ENCODE data around the gene GJC2. TPM values are rescaled to one million over a fixed set of nuclear protein-coding genes. Genes with fewer than 3 reads are reported as not detected.

Gene GJC2
- total RNA-seq, 4 donors from 2014 or later = 5.1 to 9.0 (median 7.0) TPM

- Histone ChIP-seq H3K4me1 (peaks cover 0 to 15% (median 0%) of the 10 kb centered on the region in 3 donors), H3K27ac (no peak overlapping the region), H3K9me3 (no peaks in the 10 kb centered on the region), H3K4me3 (no peak overlapping the region), H3K36me3 (no peaks in the 10 kb centered on the region), H3K27me3 (peaks cover 19% of the 10 kb centered on the region)
- WGBS, 2 donors (ENCODE audit: low coverage in 1 of 2) = 66 to 80% methylated on average over 3 to 9 of the region's 12 CpGs
- TF ChIP-seq POLR2A (IDR thresholded peaks at IDR 0.05) (no peak), POLR2AphosphoS5 (IDR thresholded peaks at IDR 0.05) (no peak), EP300 (IDR thresholded peaks at IDR 0.05) (no peak), CTCF (IDR thresholded peaks at IDR 0.05) (no peak)
- ATAC-seq = no peak
These were observed 15.1 kb upstream of the GJC2 start for GRCh38 chr1:228134591-228134990.

GRCh38 chr1:228136901-228137300, 12.8 kb upstream of the GJC2 start:
- WGBS, 2 donors (ENCODE audit: low coverage in 1 of 2) = 50 to 57% methylated on average over 1 of the region's 1 CpG
- no peak for TF ChIP-seq CTCF (IDR thresholded peaks at IDR 0.05)
- TF ChIP-seq EP300 (IDR thresholded peaks at IDR 0.05) = no peak
- TF ChIP-seq POLR2AphosphoS5 (IDR thresholded peaks at IDR 0.05) = no peak
- no peak for TF ChIP-seq POLR2A (IDR thresholded peaks at IDR 0.05)
- no peak for ATAC-seq
- Histone ChIP-seq H3K36me3 (peaks cover 0 to 6% of the 10 kb centered on the region in 2 donors), H3K27me3 (peaks cover 11% of the 10 kb centered on the region), H3K4me3 (no peak overlapping the region), H3K9me3 (no peaks in the 10 kb centered on the region), H3K27ac (no peak overlapping the region), H3K4me1 (peaks cover 2 to 22% (median 11%) of the 10 kb centered on the region in 3 donors)

GRCh38 chr1:228139406-228139930, 10.3 kb upstream of the GJC2 start:
- Histone ChIP-seq H3K36me3 (peaks cover 0 to 10% of the 10 kb centered on the region in 2 donors), H3K9me3 (no peaks in the 10 kb centered on the region), H3K4me1 (peaks cover 6 to 48% (median 31%) of the 10 kb centered on the region in 3 donors), H3K27ac (peak overlapping the region; percentile 31 to 99 (median 95)), H3K4me3 (peak overlapping the region; percentile 70 to 72), H3K27me3 (peaks cover 7% of the 10 kb centered on the region)
- no peak for TF ChIP-seq EP300 (IDR thresholded peaks at IDR 0.05)
- no peak for TF ChIP-seq CTCF (IDR thresholded peaks at IDR 0.05)
- no peak for TF ChIP-seq POLR2AphosphoS5 (IDR thresholded peaks at IDR 0.05)
- no peak for TF ChIP-seq POLR2A (IDR thresholded peaks at IDR 0.05)
- 50 to 60% methylated on average over 4 to 8 of the region's 30 CpGs for WGBS, 2 donors (ENCODE audit: low coverage in 1 of 2)
- no peak for ATAC-seq

- ATAC-seq = peak; percentile 96
- H3K4me3 ChIP-seq = peak within 1 kb of the TSS; percentile 70 to 72
- H3K27ac ChIP-seq = peak within 1 kb of the TSS; percentile 87 to 99 (median 95)
- peak; percentile 91 for TF ChIP-seq POLR2AphosphoS5 (IDR thresholded peaks at IDR 0.05)
- TF ChIP-seq CTCF (IDR thresholded peaks at IDR 0.05) = peak in 3 of 4 experiments; percentile 26 to 49 (median 35)
- TF ChIP-seq POLR2A (IDR thresholded peaks at IDR 0.05) = peak; percentile 97 to 98
- TF ChIP-seq EP300 (IDR thresholded peaks at IDR 0.05) = no peak
- peaks cover 6 to 55% (median 36%) of the 10 kb centered on the region in 3 donors for H3K4me1 ChIP-seq
- whole genome bisulfite sequencing, 2 donors (ENCODE audit: low coverage in 1 of 2) = no CpG with 5 or more reads among the region's 95 CpGs
- H3K9me3 ChIP-seq = no peaks in the 10 kb centered on the region
- no peaks in the 10 kb centered on the region for H3K27me3 ChIP-seq
- H3K36me3 ChIP-seq = peaks cover 0 to 13% of the 10 kb centered on the region in 2 donors
These were observed 9.6 kb upstream of the GJC2 start, which contains the start of gene GUK1 for GRCh38 chr1:228139931-228140723. TSS of gene GUK1 (plus strand) at chr1:228140279. CDS start at chr1:228140303, 24 bp downstream.

Measured in gastroesophageal sphincter (tissue), 4 donors.